Epithelial cell of esophagus (primary cell): ENCODE measurements around the gene SLC4A11.
A peak's percentile ranks its signal among the peaks of the same experiment; 100 is the strongest.

Source experiments
- DNase-seq: peaks from one replicate; pipeline ENCODE4 v3.0.0; 2010; ENCODE audit warnings: low read depth
- H3K4me3 ChIP-seq: 2 replicates; pipeline ENCODE4 v1.5.1; 2011; ENCODE audit warnings: mild to moderate bottlenecking, low read length, control low read depth
- CTCF ChIP-seq: IDR thresholded peaks from 2 replicates; pipeline ENCODE4 v1.5.1; 2011; ENCODE audit warnings: low read depth, mild to moderate bottlenecking, low read length, control low read depth, inconsistent platforms; ENCODE audit not compliant: insufficient read depth; ENCODE audit errors: missing control alignments

Gene SLC4A11

GRCh38 chr20:3246682-3247081 lies 7.7 kb upstream of the SLC4A11 start:
- DNase-seq, result no peak
- no peak for TF ChIP-seq CTCF
- no peak overlapping the region for H3K4me3 ChIP-seq

GRCh38 chr20:3245711-3246110 lies 6.7 kb upstream of the SLC4A11 start:
- no peak for DNase-seq
- TF ChIP-seq CTCF, result no peak
- no peak overlapping the region for H3K4me3 ChIP-seq

GRCh38 chr20:3245156-3245555 lies 6.2 kb upstream of the SLC4A11 start:
- H3K4me3 ChIP-seq, result no peak overlapping the region
- no peak for DNase-seq
- TF ChIP-seq CTCF, result no peak

GRCh38 chr20:3244613-3245012 lies 5.6 kb upstream of the SLC4A11 start:
- TF ChIP-seq CTCF, result no peak
- no peak overlapping the region for H3K4me3 ChIP-seq
- DNase-seq, result no peak

GRCh38 chr20:3243718-3244358 lies 4.8 kb upstream of the SLC4A11 start:
- no peak for TF ChIP-seq CTCF
- DNase-seq, result no peak
- no peak overlapping the region for H3K4me3 ChIP-seq

- H3K4me3 ChIP-seq, result no peak overlapping the region
- no peak for DNase-seq
- no peak for TF ChIP-seq CTCF
Observed at GRCh38 chr20:3242172-3242692, 3.2 kb upstream of the SLC4A11 start.

GRCh38 chr20:3240776-3241363 lies 1.9 kb upstream of the SLC4A11 start:
- TF ChIP-seq CTCF, result no peak
- no peak for DNase-seq
- H3K4me3 ChIP-seq, result peak overlapping the region; percentile 93
